NT2/D1 (cell line): ENCODE results near the gene TNS2.
A peak's percentile ranks its signal among the peaks of the same experiment; 100 is the strongest.
"Not testable (repeated sequence)": the region's sequence is repeated elsewhere in the genome, so short reads cannot be mapped to it uniquely, and the experiment has no call there.

Experiments
- DNase-seq: peaks from one replicate; pipeline ENCODE4 v3.0.0-alpha.2; 2011; ENCODE audit warnings: low read depth, low spot score
- H3K27me3 ChIP-seq: 2 replicates; pipeline ENCODE4 v1.6.0; 2011; ENCODE audit warnings: mild to moderate bottlenecking; ENCODE audit not compliant: insufficient read length, insufficient read depth
- H3K36me3 ChIP-seq: 2 replicates; pipeline ENCODE4 v1.6.1; 2011; ENCODE audit warnings: mild to moderate bottlenecking, low read length, mixed read lengths; ENCODE audit not compliant: insufficient read depth, insufficient read length
- H3K4me1 ChIP-seq: 2 replicates; pipeline ENCODE4 v1.5.1; 2011; ENCODE audit not compliant: insufficient read depth, insufficient read length
- H3K4me3 ChIP-seq: 2 replicates; pipeline ENCODE4 v1.5.1; 2011; ENCODE audit warnings: low read depth; ENCODE audit not compliant: insufficient read length
- H3K9ac ChIP-seq: 2 replicates; pipeline ENCODE4 v1.6.0; 2011; ENCODE audit warnings: low read depth; ENCODE audit not compliant: insufficient read length
- H3K9me3 ChIP-seq: 2 replicates; pipeline ENCODE4 v1.5.1; 2011; ENCODE audit warnings: mild to moderate bottlenecking, low read length; ENCODE audit not compliant: insufficient read depth
- SUZ12 ChIP-seq: IDR thresholded peaks from 2 replicates; pipeline ENCODE4 v1.6.1; 2011; ENCODE audit not compliant: insufficient read length, insufficient read depth; ENCODE audit errors: extremely low read depth
- YY1 ChIP-seq: IDR thresholded peaks from 2 replicates; pipeline ENCODE4 v1.6.1; 2011; ENCODE audit not compliant: insufficient read length, insufficient read depth
- ZNF274 ChIP-seq: IDR thresholded peaks from 2 replicates; pipeline ENCODE4 v1.6.1; 2011; ENCODE audit warnings: mild to moderate bottlenecking, low read depth, low read length

TNS2 gene

GRCh38 chr12:53090554-53090953 lies 40.7 kb downstream of the TNS2 start:
- no peaks in the 10 kb centered on the region for H3K36me3 ChIP-seq
- H3K9ac ChIP-seq = no peak overlapping the region
- H3K4me3 ChIP-seq = no peak overlapping the region
- H3K27me3 ChIP-seq = no peaks in the 10 kb centered on the region
- no peak for DNase-seq
- H3K4me1 ChIP-seq = peaks cover 6% of the 10 kb centered on the region
- TF ChIP-seq YY1 = no peak
- TF ChIP-seq ZNF274 = no peak
- no peak for TF ChIP-seq SUZ12
- H3K9me3 ChIP-seq = no peaks in the 10 kb centered on the region

GRCh38 chr12:53091756-53092155 lies 41.9 kb downstream of the TNS2 start:
- Histone ChIP-seq H3K4me3 (no peak overlapping the region), H3K9me3 (no peaks in the 10 kb centered on the region), H3K9ac (no peak overlapping the region), H3K36me3 (no peaks in the 10 kb centered on the region), H3K4me1 (peaks cover 10% of the 10 kb centered on the region), H3K27me3 (peaks cover 7% of the 10 kb centered on the region)
- DNase-seq = no peak
- TF ChIP-seq SUZ12 (no peak), ZNF274 (no peak), YY1 (no peak)

- Histone ChIP-seq H3K4me1 (peaks cover 15% of the 10 kb centered on the region), H3K9ac (no peak overlapping the region), H3K27me3 (peaks cover 27% of the 10 kb centered on the region), H3K9me3 (no peaks in the 10 kb centered on the region), H3K36me3 (no peaks in the 10 kb centered on the region), H3K4me3 (no peak overlapping the region)
- no peak for TF ChIP-seq ZNF274
- TF ChIP-seq YY1 = no peak
- TF ChIP-seq SUZ12 = no peak
- DNase-seq = no peak
Measured at GRCh38 chr12:53093777-53094393, 44.0 kb downstream of the TNS2 start.

- Histone ChIP-seq H3K4me3 (no peak overlapping the region), H3K9ac (no peak overlapping the region), H3K4me1 (peaks cover 19% of the 10 kb centered on the region), H3K36me3 (no peaks in the 10 kb centered on the region), H3K9me3 (no peaks in the 10 kb centered on the region), H3K27me3 (peaks cover 31% of the 10 kb centered on the region)
- DNase-seq = no peak
- TF ChIP-seq YY1 = no peak
- TF ChIP-seq SUZ12 = no peak
- TF ChIP-seq ZNF274 = no peak
Measured at GRCh38 chr12:53094394-53094787, 44.5 kb downstream of the TNS2 start.

GRCh38 chr12:53094796-53095595 lies 45.1 kb downstream of the TNS2 start:
- not testable (repeated sequence) for DNase-seq, H3K9ac ChIP-seq, H3K36me3 ChIP-seq, H3K9me3 ChIP-seq, H3K4me3 ChIP-seq
- peaks cover 31% of the 10 kb centered on the region for H3K27me3 ChIP-seq
- peaks cover 19% of the 10 kb centered on the region for H3K4me1 ChIP-seq

GRCh38 chr12:53095596-53095895 lies 45.7 kb downstream of the TNS2 start:
- not testable (repeated sequence) for H3K4me3 ChIP-seq, H3K9me3 ChIP-seq, H3K36me3 ChIP-seq, H3K9ac ChIP-seq, DNase-seq
- peaks cover 31% of the 10 kb centered on the region for H3K27me3 ChIP-seq
- H3K4me1 ChIP-seq = peaks cover 19% of the 10 kb centered on the region

- peak overlapping the region; percentile 66 for H3K4me3 ChIP-seq
- H3K4me1 ChIP-seq = peaks cover 23% of the 10 kb centered on the region
- H3K9ac ChIP-seq = peak overlapping the region; percentile 28
- H3K36me3 ChIP-seq = peaks cover 3% of the 10 kb centered on the region
- H3K9me3 ChIP-seq = no peaks in the 10 kb centered on the region
- no peak for TF ChIP-seq SUZ12
- no peak for TF ChIP-seq ZNF274
- TF ChIP-seq YY1 = no peak
- peaks cover 31% of the 10 kb centered on the region for H3K27me3 ChIP-seq
- DNase-seq = no peak
Measured at GRCh38 chr12:53096089-53096741, 46.4 kb downstream of the TNS2 start.
